Thymus (tissue), 11 donors: ENCODE results near the gene SPRING1. TPM values are rescaled to one million over a fixed set of nuclear protein-coding genes. Genes with fewer than 3 reads are reported as not detected.

Experiments
- DNase-seq, 9 donors: peaks; one replicate each; pipeline ENCODE4 v3.0.0-alpha.2; 2013; ENCODE audit warnings: low spot score in 9 of 9, low read depth in 6 of 9, missing footprints in 1 of 9
- H3K27ac ChIP-seq, 2 donors: one replicate each; pipeline ENCODE4 v1.5.1; 2013; ENCODE audit warnings: control low read depth in 1 of 2, low read depth in 1 of 2, low read length in 1 of 2, mild to moderate bottlenecking in 1 of 2, moderate library complexity in 1 of 2
- H3K27me3 ChIP-seq, 2 donors: one replicate each; pipeline ENCODE4 v1.5.1; 2013; ENCODE audit warnings: low read length in 1 of 2; ENCODE audit not compliant: control insufficient read depth in 2 of 2, insufficient read depth in 1 of 2
- H3K36me3 ChIP-seq, 2 donors: one replicate each; pipeline ENCODE4 v1.5.1; 2013; ENCODE audit warnings: low read length in 1 of 2, mild to moderate bottlenecking in 1 of 2, moderate library complexity in 1 of 2; ENCODE audit not compliant: control insufficient read depth in 2 of 2, insufficient read depth in 2 of 2
- H3K4me1 ChIP-seq, 2 donors: one replicate each; pipeline ENCODE4 v1.5.1; 2013; ENCODE audit warnings: low read length in 2 of 2; ENCODE audit not compliant: control insufficient read depth in 2 of 2, insufficient read depth in 2 of 2
- H3K4me3 ChIP-seq, 2 donors: one replicate each; pipeline ENCODE4 v1.5.1; 2013; ENCODE audit warnings: low read length in 2 of 2, control low read depth in 1 of 2, mild to moderate bottlenecking in 1 of 2
- H3K9me3 ChIP-seq, 2 donors: one replicate each; pipeline ENCODE4 v1.5.1; 2013; ENCODE audit warnings: low read length in 1 of 2, mild to moderate bottlenecking in 1 of 2; ENCODE audit not compliant: control insufficient read depth in 2 of 2, insufficient read depth in 1 of 2
- WGBS: extraction: QIAGEN DNeasy Blood & Tissue Kit; methylation state at CpG from one replicate; pipeline ENCODE4 v1.1.7; 2013; 5-methylcytosine and 5-hydroxymethylcytosine counted together
- polyA plus RNA-seq: library from polyadenylated mRNA; stranded (reverse); fragments of 200-250 nt; gene quantifications from one replicate; pipeline ENCODE4 v1.2.3, GENCODE V29; 2013
- total RNA-seq: library from RNA; stranded (reverse); fragments of 120-200 nt; gene quantifications from one replicate; pipeline ENCODE4 v1.2.4, GENCODE V29; 2013
- donor health status: healthy.

SPRING1 gene
- total and polyA plus RNA-seq, 2 donors: 12.7 to 15.3 TPM

DNA sequence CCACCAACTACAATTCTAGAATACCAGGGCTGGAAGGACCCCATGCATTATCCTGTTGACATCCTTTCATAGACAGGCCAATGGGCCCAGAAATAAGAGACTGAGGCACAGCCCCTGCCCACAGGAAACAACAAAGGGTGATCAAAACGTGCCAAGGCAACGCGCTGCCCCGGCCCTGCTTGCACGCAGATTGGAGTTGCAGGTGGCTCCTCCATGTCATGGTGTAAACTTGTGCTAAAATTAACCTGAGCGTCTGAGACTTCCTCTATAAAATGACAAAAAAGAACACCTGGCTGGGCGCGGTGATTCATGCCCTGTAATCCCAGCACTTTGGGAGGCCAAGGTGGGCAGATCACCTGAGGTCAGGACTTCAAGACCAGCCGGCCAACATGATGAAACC lies 30.1 kb downstream of the SPRING1 start:
- peak in 5 of 9 donors; percentile 48 to 76 (median 59) for DNase-seq
- Histone ChIP-seq H3K9me3 (peaks cover 0 to 8% of the 10 kb centered on the region in 2 donors), H3K4me3 (no peak overlapping the region), H3K36me3 (no peaks in the 10 kb centered on the region), H3K27ac (peak overlapping the region in 1 of 2 donors; percentile 59), H3K27me3 (peaks cover 0 to 9% of the 10 kb centered on the region in 2 donors), H3K4me1 (peaks cover 28 to 49% of the 10 kb centered on the region in 2 donors)
- 12% methylated on average over 9 of the region's 9 CpGs for WGBS

DNA sequence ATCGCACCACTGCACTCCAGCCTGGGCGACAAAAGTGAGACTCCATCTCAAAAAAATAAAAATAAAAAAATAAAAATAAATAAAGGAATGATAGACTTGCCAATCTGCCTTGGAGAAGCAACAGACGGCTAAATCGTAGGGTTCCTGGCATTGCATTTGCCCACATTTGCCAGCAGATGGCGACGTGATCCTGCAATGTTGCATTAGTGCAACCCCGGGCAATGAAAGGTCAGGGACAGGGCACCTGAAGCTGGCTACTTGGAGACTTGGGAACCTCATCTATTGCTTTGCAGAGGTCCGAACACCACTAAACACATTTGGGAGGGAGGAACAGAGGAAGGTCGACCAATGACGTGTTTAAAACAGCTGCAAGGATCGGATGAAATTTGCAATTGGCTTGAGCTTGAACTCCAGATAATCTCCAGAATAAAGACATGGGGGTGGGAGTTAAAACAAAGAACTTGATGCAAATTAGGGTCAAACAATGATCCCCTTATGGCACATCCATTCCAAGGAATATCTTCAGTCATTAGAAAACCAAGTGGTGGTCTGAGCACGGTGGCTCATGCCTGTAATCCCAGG lies 34.6 kb downstream of the SPRING1 start:
- no peak overlapping the region for H3K4me3 ChIP-seq
- no peak overlapping the region for H3K27ac ChIP-seq
- peaks cover 0 to 3% of the 10 kb centered on the region in 2 donors for H3K9me3 ChIP-seq
- WGBS: 34% methylated on average over 12 of the region's 12 CpGs
- H3K36me3 ChIP-seq: no peaks in the 10 kb centered on the region
- peak in 7 of 9 donors; percentile 46 to 81 (median 67) for DNase-seq
- H3K27me3 ChIP-seq: no peaks in the 10 kb centered on the region
- peaks cover 7 to 20% of the 10 kb centered on the region in 2 donors for H3K4me1 ChIP-seq

DNA sequence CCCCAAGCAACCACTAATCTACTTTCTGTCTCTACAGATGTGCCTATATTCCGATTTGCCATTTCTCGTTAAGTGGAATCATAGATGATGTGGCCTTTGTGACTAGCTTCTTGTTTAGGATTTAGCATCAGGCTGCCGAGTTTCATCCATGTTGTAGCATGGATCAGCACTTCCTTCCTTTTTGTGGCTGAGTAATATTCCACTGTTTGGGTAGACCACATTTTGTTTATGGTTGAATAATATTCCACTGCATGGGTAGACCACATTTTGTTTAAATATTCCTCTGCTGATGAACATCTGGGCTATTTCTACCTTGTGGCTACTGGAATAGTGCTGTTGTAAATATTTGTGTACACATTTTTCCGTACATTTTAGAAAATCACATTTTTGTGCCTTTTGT lies 36.4 kb downstream of the SPRING1 start:
- Histone ChIP-seq H3K27me3 (no peaks in the 10 kb centered on the region), H3K4me3 (no peak overlapping the region), H3K4me1 (peaks cover 0 to 3% of the 10 kb centered on the region in 2 donors), H3K36me3 (no peaks in the 10 kb centered on the region), H3K27ac (no peak overlapping the region), H3K9me3 (no peaks in the 10 kb centered on the region)
- no peak for DNase-seq
- WGBS: 97% methylated on average over 4 of the region's 4 CpGs

DNA sequence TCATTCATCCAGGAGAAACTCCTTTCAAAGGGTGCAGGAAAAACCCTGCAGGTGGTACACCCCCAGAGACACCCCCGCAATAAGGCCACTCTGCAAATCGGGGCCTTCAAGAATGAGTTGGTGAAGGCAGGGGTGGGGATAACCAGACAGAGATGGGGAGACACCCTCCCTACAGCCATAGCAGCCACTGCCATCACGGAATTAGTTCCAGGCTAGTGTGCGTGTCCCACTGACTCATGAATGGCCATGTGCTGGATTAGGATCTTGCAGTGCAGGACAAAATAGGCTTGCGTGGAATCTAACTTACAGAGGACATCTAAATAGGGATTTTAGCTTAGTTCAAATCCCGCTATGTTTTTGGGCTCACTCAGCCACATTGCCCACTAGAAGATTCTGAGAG lies 37.8 kb downstream of the SPRING1 start:
- Histone ChIP-seq H3K4me3 (no peak overlapping the region), H3K27me3 (no peaks in the 10 kb centered on the region), H3K4me1 (peaks cover 4 to 5% of the 10 kb centered on the region in 2 donors), H3K36me3 (no peaks in the 10 kb centered on the region), H3K27ac (no peak overlapping the region), H3K9me3 (no peaks in the 10 kb centered on the region)
- WGBS: 90% methylated on average over 6 of the region's 6 CpGs
- DNase-seq: no peak

DNA sequence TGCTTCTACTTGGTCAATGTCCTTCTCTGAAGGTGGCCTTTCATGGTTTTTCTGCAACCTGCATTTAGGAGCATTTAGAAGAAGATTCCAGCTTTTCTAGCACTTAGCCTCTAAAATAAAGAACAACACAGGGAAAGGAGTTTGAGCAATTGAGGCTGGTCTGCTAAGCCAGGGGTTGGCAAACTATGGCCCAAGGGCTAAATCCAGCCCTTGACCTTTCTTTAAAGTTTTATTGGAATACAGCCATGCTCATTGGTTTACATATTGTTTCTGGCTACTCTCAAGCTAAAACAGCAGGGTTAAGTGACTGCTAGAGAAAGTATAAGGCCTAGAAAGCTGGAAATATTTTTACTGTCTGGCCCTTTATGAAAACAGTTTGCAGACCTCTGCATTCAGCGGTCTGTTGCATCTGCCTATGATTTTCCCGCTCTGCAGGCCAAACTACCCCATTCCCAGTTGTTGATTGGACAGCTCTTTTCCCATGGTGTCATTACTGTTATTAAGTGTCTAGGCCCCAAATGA lies 39.3 kb downstream of the SPRING1 start:
- H3K27ac ChIP-seq: no peak overlapping the region
- H3K27me3 ChIP-seq: peaks cover 0 to 8% of the 10 kb centered on the region in 2 donors
- H3K4me3 ChIP-seq: no peak overlapping the region
- peaks cover 7 to 9% of the 10 kb centered on the region in 2 donors for H3K4me1 ChIP-seq
- no peaks in the 10 kb centered on the region for H3K36me3 ChIP-seq
- 95% methylated on average over 2 of the region's 2 CpGs for WGBS
- no peaks in the 10 kb centered on the region for H3K9me3 ChIP-seq
- DNase-seq: no peak

DNA sequence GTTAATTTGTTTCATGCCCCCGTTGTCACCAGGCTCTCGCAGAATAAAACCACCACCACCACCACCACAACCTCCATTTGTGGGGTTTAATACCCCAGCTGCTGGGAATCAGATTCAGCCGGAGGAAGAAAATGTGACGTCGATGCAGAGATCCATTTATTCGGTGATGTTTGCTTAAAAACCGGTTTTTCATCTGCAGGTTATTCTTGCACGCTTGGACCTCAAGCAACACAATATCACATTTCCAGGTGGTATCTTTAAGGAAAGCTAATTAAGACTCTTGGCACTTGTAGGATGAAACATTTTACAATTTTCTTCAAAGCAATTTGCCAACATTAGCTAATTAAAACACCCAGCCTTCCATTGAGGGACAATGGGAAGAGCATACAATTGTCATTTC lies 39.8 kb downstream of the SPRING1 start:
- no peaks in the 10 kb centered on the region for H3K9me3 ChIP-seq
- H3K36me3 ChIP-seq: no peaks in the 10 kb centered on the region
- peaks cover 0 to 13% of the 10 kb centered on the region in 2 donors for H3K27me3 ChIP-seq
- H3K4me1 ChIP-seq: peaks cover 7 to 8% of the 10 kb centered on the region in 2 donors
- H3K4me3 ChIP-seq: no peak overlapping the region
- 94% methylated on average over 8 of the region's 8 CpGs for WGBS
- no peak overlapping the region for H3K27ac ChIP-seq
- no peak for DNase-seq

DNA sequence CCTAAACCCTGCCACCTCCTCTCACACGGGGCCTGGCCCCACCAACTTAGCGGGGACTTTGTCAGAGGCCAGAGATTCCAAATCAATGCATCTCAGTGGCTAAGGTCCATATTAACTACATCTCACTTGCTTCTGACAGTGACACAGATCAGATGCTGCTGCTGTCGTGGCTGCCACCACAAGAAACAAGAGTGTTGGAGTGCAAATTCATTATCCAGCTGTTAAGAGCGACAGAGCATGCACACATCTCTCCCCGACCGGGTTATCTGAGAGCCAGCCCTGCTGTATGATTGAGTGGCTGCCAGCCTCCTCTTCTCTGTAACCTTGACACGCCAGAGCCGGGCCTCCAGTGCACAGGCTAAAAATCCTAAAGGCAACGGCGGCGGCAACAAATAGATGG lies 40.2 kb downstream of the SPRING1 start:
- H3K27ac ChIP-seq: no peak overlapping the region
- H3K4me1 ChIP-seq: peaks cover 7 to 8% of the 10 kb centered on the region in 2 donors
- no peak for DNase-seq
- H3K27me3 ChIP-seq: peaks cover 0 to 13% of the 10 kb centered on the region in 2 donors
- H3K9me3 ChIP-seq: no peaks in the 10 kb centered on the region
- H3K4me3 ChIP-seq: no peak overlapping the region
- no peaks in the 10 kb centered on the region for H3K36me3 ChIP-seq
- 84% methylated on average over 11 of the region's 11 CpGs for WGBS

DNA sequence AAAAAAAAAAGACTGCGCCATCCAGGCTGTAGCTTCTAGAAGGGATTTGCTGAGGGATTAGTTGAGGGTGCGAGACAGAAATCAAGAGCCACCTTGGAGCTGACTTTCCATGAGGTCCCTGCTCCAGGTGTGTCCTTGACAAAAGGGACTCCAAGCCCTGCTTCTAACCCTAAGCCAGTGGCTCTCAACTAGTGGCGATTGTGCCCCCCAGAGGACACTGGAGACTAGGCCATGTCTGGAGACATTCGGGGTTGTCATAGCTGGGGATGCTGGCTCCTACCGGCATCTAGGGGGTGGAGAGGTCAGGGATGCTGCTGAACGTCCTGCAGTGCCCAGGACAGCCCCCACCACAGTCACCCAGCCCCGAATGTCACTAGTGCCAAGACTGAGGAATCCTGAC lies 40.6 kb downstream of the SPRING1 start:
- WGBS: 87% methylated on average over 7 of the region's 7 CpGs
- Histone ChIP-seq H3K27ac (no peak overlapping the region), H3K4me1 (peaks cover 7 to 8% of the 10 kb centered on the region in 2 donors), H3K27me3 (peaks cover 0 to 13% of the 10 kb centered on the region in 2 donors), H3K9me3 (no peaks in the 10 kb centered on the region), H3K36me3 (no peaks in the 10 kb centered on the region), H3K4me3 (no peak overlapping the region)
- DNase-seq: peak in 2 of 9 donors; percentile 34 to 53

DNA sequence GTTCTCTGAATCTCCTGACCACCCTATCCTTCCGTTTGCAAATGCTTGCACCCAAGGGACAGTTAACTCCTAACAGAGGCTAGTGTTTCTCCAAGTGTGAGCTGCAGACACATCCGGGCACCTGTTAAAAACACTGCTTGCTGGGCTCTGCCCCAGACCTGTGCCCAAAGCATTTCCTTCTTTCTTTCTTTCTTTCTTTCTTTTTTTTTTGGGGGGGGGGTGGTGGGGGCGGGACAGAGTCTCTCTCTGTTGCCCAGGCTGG lies 42.5 kb downstream of the SPRING1 start:
- H3K27ac ChIP-seq: no peak overlapping the region
- no peaks in the 10 kb centered on the region for H3K9me3 ChIP-seq
- H3K4me1 ChIP-seq: peaks cover 7 to 8% of the 10 kb centered on the region in 2 donors
- 16% methylated on average over 3 of the region's 3 CpGs for WGBS
- H3K36me3 ChIP-seq: no peaks in the 10 kb centered on the region
- DNase-seq: no peak
- H3K4me3 ChIP-seq: no peak overlapping the region
- H3K27me3 ChIP-seq: peaks cover 0 to 13% of the 10 kb centered on the region in 2 donors
